ENCODE results near the gene PADI2.

DNA sequence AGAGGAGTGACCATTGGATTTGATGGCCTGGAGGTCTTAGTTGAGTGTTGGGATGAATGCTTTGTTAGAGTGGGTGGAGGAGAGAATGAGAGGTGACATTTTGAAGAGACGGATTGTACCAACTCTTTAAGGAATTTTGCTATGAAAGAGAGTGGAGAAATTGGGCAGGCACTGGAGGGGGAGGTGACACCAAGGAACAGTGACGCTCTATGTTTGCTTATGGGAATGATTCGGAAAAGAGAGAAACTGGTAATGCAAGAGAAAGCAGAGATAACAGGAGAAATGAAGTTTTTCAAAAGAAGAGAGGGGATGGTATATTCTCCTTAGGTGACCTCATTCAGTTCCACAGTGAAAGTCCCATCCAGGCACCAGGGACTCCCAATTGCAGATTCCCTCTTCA lies 24.5 kb upstream of the PADI2 start:
- TF ChIP-seq, protein P1, sequence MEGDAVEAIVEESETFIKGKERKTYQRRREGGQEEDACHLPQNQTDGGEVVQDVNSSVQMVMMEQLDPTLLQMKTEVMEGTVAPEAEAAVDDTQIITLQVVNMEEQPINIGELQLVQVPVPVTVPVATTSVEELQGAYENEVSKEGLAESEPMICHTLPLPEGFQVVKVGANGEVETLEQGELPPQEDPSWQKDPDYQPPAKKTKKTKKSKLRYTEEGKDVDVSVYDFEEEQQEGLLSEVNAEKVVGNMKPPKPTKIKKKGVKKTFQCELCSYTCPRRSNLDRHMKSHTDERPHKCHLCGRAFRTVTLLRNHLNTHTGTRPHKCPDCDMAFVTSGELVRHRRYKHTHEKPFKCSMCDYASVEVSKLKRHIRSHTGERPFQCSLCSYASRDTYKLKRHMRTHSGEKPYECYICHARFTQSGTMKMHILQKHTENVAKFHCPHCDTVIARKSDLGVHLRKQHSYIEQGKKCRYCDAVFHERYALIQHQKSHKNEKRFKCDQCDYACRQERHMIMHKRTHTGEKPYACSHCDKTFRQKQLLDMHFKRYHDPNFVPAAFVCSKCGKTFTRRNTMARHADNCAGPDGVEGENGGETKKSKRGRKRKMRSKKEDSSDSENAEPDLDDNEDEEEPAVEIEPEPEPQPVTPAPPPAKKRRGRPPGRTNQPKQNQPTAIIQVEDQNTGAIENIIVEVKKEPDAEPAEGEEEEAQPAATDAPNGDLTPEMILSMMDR (conservative IDR thresholded peaks at IDR 0.05; ENCODE audit: low read depth in 2 of 2), result no peak
- no peak for TF ChIP-seq NANOG (IDR thresholded peaks at IDR 0.05; ENCODE audit: borderline replicate concordance)
- no peak for TF ChIP-seq CREB1 (CRISPR knock-in tag; IDR thresholded peaks at IDR 0.05; ENCODE audit: low read depth)
- TF ChIP-seq, protein P2, sequence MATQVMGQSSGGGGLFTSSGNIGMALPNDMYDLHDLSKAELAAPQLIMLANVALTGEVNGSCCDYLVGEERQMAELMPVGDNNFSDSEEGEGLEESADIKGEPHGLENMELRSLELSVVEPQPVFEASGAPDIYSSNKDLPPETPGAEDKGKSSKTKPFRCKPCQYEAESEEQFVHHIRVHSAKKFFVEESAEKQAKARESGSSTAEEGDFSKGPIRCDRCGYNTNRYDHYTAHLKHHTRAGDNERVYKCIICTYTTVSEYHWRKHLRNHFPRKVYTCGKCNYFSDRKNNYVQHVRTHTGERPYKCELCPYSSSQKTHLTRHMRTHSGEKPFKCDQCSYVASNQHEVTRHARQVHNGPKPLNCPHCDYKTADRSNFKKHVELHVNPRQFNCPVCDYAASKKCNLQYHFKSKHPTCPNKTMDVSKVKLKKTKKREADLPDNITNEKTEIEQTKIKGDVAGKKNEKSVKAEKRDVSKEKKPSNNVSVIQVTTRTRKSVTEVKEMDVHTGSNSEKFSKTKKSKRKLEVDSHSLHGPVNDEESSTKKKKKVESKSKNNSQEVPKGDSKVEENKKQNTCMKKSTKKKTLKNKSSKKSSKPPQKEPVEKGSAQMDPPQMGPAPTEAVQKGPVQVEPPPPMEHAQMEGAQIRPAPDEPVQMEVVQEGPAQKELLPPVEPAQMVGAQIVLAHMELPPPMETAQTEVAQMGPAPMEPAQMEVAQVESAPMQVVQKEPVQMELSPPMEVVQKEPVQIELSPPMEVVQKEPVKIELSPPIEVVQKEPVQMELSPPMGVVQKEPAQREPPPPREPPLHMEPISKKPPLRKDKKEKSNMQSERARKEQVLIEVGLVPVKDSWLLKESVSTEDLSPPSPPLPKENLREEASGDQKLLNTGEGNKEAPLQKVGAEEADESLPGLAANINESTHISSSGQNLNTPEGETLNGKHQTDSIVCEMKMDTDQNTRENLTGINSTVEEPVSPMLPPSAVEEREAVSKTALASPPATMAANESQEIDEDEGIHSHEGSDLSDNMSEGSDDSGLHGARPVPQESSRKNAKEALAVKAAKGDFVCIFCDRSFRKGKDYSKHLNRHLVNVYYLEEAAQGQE (IDR thresholded peaks at IDR 0.05; ENCODE audit: unreplicated experiment), result no peak
- TF ChIP-seq EZH2 (IDR thresholded peaks at IDR 0.05; ENCODE audit: low read depth, unreplicated experiment), result no peak
